NCI-H345 treated with DMSO at 0.1 percent for 48 hours (cell line): ENCODE measurements around the gene ZFYVE28.
A peak's percentile ranks its signal among the peaks of the same experiment; 100 is the strongest.

Experiments used
- DNase-seq: peaks from one replicate; lab custom pipeline; 2025; ENCODE audit not compliant: unreplicated experiment; lab: John Stamatoyannopoulos, UW

ZFYVE28 gene

DNA sequence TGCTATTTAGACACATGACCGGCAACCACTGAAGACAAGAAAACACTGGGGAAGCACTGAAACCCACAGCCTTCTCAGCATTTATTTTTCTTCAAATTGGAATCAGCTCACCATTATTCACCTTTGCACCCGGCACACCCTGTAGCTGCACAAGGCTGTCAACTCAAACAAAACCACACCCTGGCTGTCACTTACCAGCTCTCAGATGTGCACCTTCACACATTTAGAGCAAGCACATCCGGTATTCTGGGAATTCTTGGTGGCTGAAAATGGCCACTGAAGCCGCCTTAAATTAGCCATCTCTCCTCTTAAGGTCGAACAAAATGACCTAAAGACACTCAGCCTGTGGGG lies 5.9 kb downstream of the ZFYVE28 start:
- DNase-seq: no peak

DNA sequence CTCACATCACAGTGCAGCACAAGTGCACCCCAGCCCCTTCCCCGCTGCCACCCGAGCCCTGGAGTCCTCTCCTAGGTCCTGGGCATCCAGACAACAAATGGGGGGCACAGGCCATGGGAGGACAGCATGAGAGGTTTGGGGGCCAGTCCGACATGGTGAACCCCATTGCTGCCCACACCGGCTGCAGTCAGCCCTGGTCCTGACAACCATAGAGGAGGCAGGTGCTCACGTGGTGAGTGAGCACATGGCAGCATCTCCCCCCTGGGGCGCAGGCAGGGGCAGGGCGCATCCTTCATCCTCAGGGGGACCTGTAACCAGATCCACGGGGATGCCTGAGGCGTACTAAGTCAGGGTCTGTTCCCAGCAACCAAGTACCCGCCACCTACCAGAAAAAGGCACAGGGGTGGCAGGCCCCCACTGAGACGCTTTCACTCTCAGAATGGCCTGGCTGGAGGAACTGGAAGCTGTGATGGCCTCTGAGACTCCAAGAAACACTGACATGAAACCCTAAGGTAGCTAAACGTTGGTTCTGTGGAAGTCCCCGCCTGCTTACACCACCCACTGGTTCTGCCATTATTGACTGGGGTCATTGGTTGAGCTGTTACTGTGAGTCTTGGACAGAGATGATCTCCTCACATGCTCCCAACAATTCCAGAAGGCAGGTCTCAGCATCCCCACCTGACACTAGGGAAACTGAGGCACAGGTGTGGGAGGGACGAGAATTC lies 6.5 kb downstream of the ZFYVE28 start:
- no peak for DNase-seq

GRCh38 chr4:2409381-2409783 lies 9.1 kb downstream of the ZFYVE28 start:
- DNase-seq: no peak

- DNase-seq: no peak
Measured at GRCh38 chr4:2408976-2409375, 9.5 kb downstream of the ZFYVE28 start.

GRCh38 chr4:2408401-2408958 lies 10.0 kb downstream of the ZFYVE28 start:
- DNase-seq: no peak

DNA sequence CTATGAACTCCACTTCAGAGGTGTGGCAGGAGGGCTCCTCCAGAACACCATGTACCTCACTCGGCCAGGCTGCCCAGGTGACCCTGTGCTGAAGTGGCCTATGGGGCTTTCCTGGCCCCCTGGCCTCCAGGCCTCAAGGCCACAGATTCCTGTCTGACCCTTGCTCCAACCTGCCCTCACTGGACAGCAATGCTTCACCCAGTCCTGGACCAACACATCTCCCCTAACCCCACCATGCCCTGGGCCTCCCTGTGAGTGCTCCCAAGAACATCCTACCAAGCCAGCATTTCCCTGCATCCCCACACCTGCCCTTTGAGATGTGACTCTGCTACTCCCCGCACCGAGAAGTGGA lies 10.5 kb downstream of the ZFYVE28 start:
- DNase-seq: no peak

DNA sequence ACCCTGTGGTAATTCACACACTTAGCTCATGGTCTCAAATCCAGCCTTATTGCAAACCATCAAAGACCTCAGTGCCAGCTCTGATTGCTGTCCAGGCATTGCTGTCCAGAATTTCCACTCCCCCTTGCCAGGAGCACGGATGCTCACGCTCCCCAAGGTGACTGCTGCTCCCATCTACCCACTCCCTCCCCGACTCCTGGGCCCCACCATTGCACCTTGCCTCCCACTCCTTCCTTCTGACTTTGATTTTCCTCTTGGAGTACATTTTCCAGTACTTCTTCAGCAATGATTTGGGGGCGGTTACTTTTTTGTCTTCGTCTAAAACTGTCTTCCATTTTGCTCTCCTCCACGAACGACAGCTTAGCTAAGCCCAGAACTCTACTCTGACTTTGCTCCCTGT lies 11.5 kb downstream of the ZFYVE28 start:
- DNase-seq: no peak

DNA sequence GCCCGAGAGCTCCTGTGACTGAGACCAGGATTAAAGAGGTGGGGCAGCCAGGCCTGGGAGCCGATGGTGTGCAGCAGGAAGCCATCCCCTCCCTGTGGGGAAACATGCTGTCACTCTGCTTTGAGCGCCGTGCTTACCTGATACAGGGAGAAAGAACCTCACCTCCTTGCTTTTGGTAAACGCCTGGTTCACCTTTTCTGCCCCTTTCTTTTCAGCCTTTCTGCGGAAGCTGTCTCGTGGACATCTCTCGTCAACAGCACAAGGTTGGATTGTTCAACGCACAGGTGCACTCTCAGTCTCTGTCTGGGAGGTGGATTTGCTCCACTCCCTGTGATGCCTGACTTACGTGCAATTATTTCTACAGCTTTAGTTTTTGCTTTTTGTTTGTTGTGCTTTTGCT lies 12.0 kb downstream of the ZFYVE28 start:
- no peak for DNase-seq

DNA sequence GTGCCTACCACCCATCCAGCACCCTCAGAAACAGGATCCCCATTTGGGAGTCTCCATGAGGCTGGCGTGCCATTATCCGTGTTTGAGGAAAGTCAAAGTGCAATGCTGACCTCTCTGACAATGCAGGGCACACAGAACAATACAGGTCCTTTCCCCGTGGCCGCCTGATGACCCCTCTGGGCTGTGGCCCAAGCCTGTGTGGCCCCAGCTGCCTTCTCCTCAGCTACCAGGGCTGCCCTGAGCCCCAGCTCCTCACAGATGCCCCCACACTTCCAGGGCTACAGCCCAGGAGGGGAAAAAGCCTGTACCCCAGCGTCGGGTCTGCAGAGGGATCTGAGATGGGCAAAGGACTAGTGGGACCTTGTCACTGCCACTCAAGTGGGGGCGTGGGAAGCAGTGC lies 15.5 kb downstream of the ZFYVE28 start:
- no peak for DNase-seq

DNA sequence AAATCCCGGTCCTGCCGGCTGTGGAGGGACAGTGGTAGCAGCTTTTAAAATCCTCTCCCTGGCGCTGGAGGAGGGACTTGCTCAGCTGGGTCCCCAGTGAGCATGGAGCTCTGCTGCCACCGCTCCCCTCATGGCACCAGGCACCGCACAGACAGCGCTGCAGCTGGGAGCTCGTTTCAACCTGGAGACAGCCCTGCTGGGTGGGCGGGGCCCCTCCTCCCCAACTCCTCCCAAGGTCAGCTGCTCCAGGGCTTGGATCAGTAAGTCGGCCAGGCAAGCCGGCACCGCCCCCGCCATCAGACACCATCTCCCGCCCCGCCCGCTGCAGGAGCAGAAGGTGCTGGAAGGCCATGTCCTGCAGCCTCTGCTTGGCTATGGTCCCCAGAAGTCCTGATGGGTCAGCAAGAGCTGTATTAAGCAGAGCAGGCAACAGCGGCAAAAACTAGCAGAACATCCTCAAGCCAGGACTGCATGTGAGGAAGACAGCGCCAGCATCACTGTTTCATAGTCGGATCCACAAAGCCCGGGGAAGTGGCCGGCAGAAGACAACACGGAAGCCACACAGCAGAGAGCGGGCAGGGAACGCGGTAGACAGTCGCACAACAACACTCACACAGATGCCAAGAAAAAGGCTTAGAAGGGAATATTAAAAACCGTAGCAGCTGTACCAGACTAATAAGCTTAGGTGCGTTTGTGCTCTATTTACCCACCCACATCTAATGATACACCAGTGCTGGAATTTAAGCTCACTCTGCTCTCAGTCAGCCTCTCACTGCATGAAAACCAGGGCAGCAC lies 16.2 kb downstream of the ZFYVE28 start:
- peak; percentile 26 for DNase-seq

DNA sequence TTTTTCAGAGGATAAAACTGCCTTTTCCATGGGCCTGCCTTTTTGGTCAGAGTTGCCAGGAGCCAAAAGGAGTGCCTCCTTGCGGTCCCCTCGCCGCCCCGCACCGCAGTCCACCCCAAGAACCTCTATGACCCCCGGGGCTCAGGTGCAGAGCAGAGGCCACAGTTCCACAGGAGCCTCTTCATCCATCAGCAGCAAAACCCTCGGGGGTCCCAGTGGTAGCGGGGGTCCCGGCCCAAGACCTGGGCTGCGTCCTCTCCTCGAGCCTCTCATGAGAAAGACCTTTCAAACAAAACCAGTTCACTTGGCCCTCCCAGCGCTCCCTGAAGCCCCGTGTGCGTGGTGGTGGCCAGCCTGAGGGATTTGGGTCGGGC lies 16.8 kb downstream of the ZFYVE28 start:
- DNase-seq: no peak

DNA sequence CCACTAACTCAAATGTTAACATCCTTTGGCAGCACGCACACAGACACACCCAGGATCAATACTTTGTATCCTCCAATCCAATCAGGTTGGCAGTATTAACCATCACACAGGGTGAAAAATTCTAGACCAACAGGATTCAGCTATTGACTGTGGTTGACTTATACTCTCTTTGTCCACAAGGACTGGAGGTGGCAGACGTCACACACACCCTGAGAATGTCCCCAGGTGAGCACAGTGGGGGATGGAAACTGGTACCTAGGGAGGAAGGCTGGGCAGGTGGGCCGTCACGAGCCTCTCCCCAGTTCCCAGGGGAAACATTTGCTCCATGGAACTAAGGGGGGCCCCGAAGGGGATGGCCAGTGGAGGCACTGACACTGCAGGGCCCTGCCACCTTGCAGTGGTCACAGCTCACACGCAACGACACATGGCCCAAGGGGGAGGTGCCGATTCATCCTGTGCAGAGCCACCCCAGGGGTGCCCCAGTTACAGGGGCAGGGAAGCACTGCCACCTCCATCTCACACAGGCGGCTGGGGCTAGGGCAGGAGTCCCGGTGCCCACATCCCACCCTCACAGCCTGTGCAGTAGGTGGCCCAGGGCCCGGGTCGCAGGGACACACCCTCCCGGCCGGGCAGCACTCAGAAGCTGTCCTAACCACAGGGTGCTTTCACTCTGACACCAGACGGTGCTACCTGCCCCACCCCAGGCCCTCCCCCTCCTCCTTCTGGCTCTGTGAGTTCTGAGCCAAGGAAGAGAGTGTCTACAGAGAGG lies 17.4 kb downstream of the ZFYVE28 start:
- DNase-seq: no peak

DNA sequence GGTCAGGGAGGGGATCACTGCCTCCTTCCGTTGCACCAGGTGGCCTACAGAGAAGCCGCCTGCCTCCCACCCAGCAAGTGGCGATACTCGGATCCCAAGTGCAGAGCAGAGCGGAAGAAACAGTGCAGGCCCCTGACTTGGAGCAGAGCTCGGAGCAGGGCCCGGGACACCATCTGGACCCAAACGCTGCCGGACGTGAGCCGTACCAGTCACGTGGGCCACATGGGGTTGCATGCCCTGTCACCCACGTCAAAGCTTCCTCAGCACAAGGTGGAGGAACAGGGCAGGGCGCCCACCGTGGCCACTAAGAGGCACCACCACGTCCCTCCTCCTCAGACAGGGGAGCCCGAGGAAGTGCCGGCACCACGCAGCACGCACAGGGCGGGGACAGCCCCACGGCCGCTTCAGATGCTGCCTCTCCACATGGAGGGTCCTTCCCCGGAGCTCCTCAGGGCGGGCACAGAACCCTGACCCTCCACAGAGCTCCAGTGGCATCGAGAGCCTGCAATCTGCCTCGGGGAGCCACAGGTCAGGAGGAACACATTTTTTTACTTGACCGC lies 18.7 kb downstream of the ZFYVE28 start:
- DNase-seq: no peak

DNA sequence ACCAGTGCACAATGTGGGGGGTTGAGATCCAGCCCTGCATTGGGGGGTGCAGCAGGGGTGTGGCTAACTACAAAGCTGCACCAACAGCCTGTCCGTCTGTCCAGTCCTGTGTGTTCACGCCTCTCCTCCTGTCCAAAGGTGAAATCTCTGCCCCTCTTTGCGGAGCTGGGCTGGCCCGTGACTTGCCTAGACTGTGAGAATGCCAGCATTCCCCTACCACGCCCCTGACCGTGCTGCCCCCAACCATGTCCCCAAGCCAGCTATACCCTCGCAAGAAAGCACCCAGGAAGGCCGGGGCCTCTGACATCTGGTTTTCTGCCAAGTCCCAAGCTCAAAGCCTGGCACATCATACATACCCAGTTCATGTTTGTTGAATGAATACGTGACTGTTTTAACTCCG lies 19.2 kb downstream of the ZFYVE28 start:
- DNase-seq: no peak

DNA sequence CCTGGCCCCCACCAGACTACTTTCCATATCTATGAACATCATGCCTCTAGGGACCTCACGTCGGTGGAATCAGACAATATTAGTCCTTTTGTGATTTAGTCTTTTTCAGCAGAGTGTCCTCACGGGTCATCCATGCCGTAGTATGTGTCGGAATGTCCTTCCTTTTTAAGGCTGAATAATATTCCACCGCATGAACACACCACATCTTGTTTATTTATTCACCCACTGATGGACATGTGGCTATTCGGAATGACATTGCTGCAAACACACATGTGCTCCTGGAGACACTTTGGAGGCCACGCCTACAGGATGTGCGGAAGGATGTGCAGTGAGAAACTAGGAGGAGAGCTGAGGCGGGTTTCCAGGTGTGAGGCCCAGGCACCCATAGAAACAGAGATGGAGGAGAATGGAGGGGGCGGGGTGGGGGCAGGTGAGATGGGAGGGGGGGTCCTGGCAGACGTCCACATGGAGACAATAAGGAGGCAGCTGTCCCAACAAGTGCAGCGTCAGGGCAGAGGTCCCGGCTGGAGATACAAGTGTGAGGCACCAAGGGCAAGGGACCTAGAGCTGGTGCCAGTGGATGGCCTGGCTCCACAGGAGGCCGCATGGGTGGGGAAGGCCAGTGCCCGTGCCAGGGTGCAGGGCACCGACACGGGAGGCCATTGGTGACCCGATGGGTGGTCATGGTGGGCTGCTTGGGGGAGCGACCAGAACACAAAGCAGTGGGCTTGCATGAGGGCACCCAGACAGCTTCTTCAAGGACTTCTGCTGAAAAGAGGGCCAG lies 20.7 kb downstream of the ZFYVE28 start:
- DNase-seq: no peak

GRCh38 chr4:2396781-2397368 lies 21.6 kb downstream of the ZFYVE28 start:
- DNase-seq: no peak

- no peak for DNase-seq
Measured at GRCh38 chr4:2395584-2395983, 22.9 kb downstream of the ZFYVE28 start.

DNA sequence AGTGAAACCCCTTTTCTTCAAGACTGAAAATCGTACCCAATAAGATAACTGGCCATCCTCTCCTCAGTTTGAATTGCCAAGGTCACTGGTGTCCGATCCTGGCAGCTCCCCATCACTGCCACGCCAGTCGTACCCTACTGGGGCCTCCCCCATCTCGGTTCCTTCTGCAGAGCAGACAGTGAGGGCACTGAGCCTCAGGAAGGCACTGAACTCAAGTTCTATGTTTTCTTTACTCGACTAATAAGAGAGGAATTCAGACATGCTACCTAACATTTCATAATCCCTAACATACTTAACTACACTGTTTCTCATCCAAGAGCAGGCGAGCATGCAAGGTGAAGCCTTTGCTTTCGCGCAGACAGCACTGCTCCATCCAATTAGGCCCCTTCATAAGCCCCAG lies 23.4 kb downstream of the ZFYVE28 start:
- DNase-seq: no peak

- DNase-seq: no peak
Measured at GRCh38 chr4:2394528-2394927, 23.9 kb downstream of the ZFYVE28 start.
